ENCODE results near the gene ANTXR1. TPM values are rescaled to one million over a fixed set of nuclear protein-coding genes. Genes with fewer than 3 reads are reported as not detected.

The ANTXR1 gene
- total RNA-seq, 1 experiment from 2014 or later: 25.7 TPM

DNA sequence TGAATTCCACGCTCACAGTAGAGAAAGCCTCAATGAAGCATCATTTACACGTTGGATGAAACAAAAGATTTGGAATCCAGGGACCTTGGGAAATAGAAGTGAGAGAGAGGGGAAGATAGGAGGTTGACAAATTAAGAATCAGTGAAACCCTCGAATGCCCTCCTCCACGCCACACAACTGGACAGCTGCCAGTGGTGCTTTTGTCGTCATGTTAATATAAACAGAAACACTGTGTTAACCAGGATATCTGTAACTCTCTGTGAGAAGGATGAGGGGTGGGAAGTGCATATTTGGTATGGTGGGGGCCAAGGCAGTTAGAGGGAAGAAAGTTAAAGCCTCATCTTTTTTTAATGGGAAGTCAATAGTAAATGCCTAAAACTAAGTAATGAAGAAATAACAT lies 265.4 kb downstream of the ANTXR1 start:
- CTCF ChIA-PET: no interaction called here
- Histone ChIP-seq H3K9ac (ENCODE audit: low read length) (no peak overlapping the region), H4K20me1 (ENCODE audit: insufficient read depth) (no peaks in the 10 kb centered on the region), H3K27ac (ENCODE audit: low read depth, low read length) (no peak overlapping the region), H3K27me3 (ENCODE audit: insufficient read depth, low read length) (no peaks in the 10 kb centered on the region), H3K4me1 (ENCODE audit: control insufficient read depth in 1 of 2, insufficient read depth in 2 of 2, low read length in 2 of 2) (no peaks in the 10 kb centered on the region), H2AFZ (ENCODE audit: low read depth, low read length, poor library complexity, severe bottlenecking) (no peak overlapping the region), H3K9me3 (ENCODE audit: control insufficient read depth in 1 of 2, insufficient read depth in 1 of 2, low read depth in 1 of 2, low read length in 2 of 2) (no peaks in the 10 kb centered on the region), H3K79me2 (ENCODE audit: insufficient read depth, low read length) (no peaks in the 10 kb centered on the region), H3K4me3 (replicated peaks in 1 of 2; ENCODE audit: low read depth in 1 of 2, low read length in 2 of 2) (no peak overlapping the region), H3K36me3 (ENCODE audit: control insufficient read depth in 1 of 2, insufficient read depth in 2 of 2, low read length in 2 of 2) (no peaks in the 10 kb centered on the region), H3K9me2 (ENCODE audit: insufficient read depth) (no peaks in the 10 kb centered on the region), H3K4me2 (ENCODE audit: low read length) (no peak overlapping the region)
- BruUV-seq (replicated peaks): no TSS peak
- TF ChIP-seq SIN3A (IDR thresholded peaks at IDR 0.05; ENCODE audit: low read depth): no peak
- no peak for TF ChIP-seq EGR1 (IDR thresholded peaks at IDR 0.05; ENCODE audit: low read depth)
- no peak for TF ChIP-seq SP1 (IDR thresholded peaks at IDR 0.05; ENCODE audit: low read depth)
- TF ChIP-seq, protein P1, sequence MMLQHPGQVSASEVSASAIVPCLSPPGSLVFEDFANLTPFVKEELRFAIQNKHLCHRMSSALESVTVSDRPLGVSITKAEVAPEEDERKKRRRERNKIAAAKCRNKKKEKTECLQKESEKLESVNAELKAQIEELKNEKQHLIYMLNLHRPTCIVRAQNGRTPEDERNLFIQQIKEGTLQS (IDR thresholded peaks at IDR 0.05): no peak
- TF ChIP-seq FOSL1 (IDR thresholded peaks at IDR 0.05; ENCODE audit: low read depth): no peak
- TF ChIP-seq EZH2 (IDR thresholded peaks at IDR 0.05): no peak
- no peak for TF ChIP-seq JUND (IDR thresholded peaks at IDR 0.05)
- no peak for TF ChIP-seq RAD21 (IDR thresholded peaks at IDR 0.05; ENCODE audit: low read depth)
- no peak for TF ChIP-seq ZFX (IDR thresholded peaks at IDR 0.05)
- TF ChIP-seq, protein P2, sequence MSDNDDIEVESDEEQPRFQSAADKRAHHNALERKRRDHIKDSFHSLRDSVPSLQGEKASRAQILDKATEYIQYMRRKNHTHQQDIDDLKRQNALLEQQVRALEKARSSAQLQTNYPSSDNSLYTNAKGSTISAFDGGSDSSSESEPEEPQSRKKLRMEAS (IDR thresholded peaks at IDR 0.05): no peak
- TF ChIP-seq SRF (IDR thresholded peaks at IDR 0.05; ENCODE audit: low read depth): no peak
- no peak for TF ChIP-seq EZH2phosphoT487 (IDR thresholded peaks at IDR 0.05; ENCODE audit: borderline replicate concordance)
- no peak for TF ChIP-seq POLR2AphosphoS5 (IDR thresholded peaks at IDR 0.05; ENCODE audit: low read depth, low read length)
- no peak for TF ChIP-seq CBX3 (IDR thresholded peaks at IDR 0.05; ENCODE audit: low read depth)
- TF ChIP-seq, protein P3, sequence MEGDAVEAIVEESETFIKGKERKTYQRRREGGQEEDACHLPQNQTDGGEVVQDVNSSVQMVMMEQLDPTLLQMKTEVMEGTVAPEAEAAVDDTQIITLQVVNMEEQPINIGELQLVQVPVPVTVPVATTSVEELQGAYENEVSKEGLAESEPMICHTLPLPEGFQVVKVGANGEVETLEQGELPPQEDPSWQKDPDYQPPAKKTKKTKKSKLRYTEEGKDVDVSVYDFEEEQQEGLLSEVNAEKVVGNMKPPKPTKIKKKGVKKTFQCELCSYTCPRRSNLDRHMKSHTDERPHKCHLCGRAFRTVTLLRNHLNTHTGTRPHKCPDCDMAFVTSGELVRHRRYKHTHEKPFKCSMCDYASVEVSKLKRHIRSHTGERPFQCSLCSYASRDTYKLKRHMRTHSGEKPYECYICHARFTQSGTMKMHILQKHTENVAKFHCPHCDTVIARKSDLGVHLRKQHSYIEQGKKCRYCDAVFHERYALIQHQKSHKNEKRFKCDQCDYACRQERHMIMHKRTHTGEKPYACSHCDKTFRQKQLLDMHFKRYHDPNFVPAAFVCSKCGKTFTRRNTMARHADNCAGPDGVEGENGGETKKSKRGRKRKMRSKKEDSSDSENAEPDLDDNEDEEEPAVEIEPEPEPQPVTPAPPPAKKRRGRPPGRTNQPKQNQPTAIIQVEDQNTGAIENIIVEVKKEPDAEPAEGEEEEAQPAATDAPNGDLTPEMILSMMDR (IDR thresholded peaks at IDR 0.05 in 2 of 3, conservative IDR thresholded peaks at IDR 0.05 in 1 of 3; ENCODE audit: borderline replicate concordance in 1 of 3, insufficient read depth in 1 of 3, low read depth in 2 of 3, low read length in 2 of 3): no peak
- TF ChIP-seq YY1 (IDR thresholded peaks at IDR 0.05; ENCODE audit: extremely low read depth, insufficient replicate concordance, low read depth, low read length): no peak
- no peak for TF ChIP-seq ELF1 (IDR thresholded peaks at IDR 0.05; ENCODE audit: borderline replicate concordance, low read depth)
- TF ChIP-seq CEBPB (IDR thresholded peaks at IDR 0.05; ENCODE audit: low read depth): no peak
- TF ChIP-seq, protein P4, sequence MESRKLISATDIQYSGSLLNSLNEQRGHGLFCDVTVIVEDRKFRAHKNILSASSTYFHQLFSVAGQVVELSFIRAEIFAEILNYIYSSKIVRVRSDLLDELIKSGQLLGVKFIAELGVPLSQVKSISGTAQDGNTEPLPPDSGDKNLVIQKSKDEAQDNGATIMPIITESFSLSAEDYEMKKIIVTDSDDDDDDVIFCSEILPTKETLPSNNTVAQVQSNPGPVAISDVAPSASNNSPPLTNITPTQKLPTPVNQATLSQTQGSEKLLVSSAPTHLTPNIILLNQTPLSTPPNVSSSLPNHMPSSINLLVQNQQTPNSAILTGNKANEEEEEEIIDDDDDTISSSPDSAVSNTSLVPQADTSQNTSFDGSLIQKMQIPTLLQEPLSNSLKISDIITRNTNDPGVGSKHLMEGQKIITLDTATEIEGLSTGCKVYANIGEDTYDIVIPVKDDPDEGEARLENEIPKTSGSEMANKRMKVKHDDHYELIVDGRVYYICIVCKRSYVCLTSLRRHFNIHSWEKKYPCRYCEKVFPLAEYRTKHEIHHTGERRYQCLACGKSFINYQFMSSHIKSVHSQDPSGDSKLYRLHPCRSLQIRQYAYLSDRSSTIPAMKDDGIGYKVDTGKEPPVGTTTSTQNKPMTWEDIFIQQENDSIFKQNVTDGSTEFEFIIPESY (IDR thresholded peaks at IDR 0.05; ENCODE audit: extremely low read depth, insufficient replicate concordance, low read length): no peak
- TF ChIP-seq ZNF274 (IDR thresholded peaks at IDR 0.05; ENCODE audit: low read depth, low read length): no peak
- no peak for DNase-seq (ENCODE audit: low read depth, low spot score)
- ATAC-seq: no peak
- POLR2A ChIA-PET: no interaction called here
- RAD21 ChIA-PET (ENCODE audit: low non-redundant PET in 1 of 2, low total read pairs in 2 of 2, uncharacterized antibody in 2 of 2, unreplicated experiment in 2 of 2): no interaction called here
- intact Hi-C loops (cut with micrococcal nuclease): no loop called here

Measured in HCT116 (cell line).